HG02571 (cell line): Measurements from ENCODE around the gene TRAPPC2L.
A peak's percentile ranks its signal among the peaks of the same experiment; 100 is the strongest.

Source experiments
- ATAC-seq: cut with Tn5 transposase; IDR thresholded peaks from one replicate; pipeline ENCODE4 v1.9.1; 2021; ENCODE audit warnings: mild to moderate bottlenecking, moderate library complexity; ENCODE audit not compliant: unreplicated experiment

Gene TRAPPC2L

GRCh38 chr16:88856828-88857727 is at the start of gene TRAPPC2L, which contains the start of gene GALNS:
Gene TRAPPC2L (plus strand): TSS chr16:88857127. CDS start chr16:88857151, 24 bp downstream.
Gene GALNS (minus strand): TSS chr16:88856947. CDS start chr16:88856877, 70 bp downstream.
- ATAC-seq = peak; percentile 77

- ATAC-seq = no peak
These were observed 49.7 kb upstream of the TRAPPC2L start for GRCh38 chr16:88807142-88807625.

- ATAC-seq = no peak
These were observed 49.1 kb upstream of the TRAPPC2L start for GRCh38 chr16:88807626-88808453.

DNA sequence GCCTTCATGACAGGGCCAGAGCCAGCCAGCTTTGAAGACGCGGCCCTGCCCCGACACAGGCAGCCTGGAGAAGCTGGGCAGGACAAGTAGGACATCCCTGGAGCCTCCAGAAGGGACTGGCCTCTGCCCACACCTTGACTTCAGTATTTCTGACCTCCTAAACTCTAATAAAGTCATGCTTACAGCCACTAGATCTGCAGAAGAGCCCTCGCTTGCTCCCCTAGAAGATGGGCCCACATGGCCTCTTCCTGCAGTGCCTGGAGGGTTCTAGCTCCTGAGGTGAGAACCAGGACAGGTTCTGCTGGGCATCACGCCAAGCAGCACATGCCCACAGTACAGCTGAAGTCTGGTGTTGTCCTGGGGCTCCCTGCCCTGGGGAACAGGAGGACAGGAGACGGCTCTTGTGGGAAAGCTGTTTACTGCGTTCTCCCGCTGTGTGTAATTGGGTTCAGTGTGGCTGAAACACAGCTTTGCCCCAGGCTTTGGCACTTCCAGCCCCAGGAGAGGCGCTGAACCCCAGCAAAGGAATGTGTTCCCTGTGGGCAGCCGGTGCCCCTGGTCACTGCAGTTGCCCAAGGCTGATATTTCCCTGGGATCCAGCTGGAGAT is 47.8 kb upstream of the TRAPPC2L start:
- ATAC-seq = no peak

- no peak for ATAC-seq
These were observed 47.2 kb upstream of the TRAPPC2L start for GRCh38 chr16:88809676-88810165.

DNA sequence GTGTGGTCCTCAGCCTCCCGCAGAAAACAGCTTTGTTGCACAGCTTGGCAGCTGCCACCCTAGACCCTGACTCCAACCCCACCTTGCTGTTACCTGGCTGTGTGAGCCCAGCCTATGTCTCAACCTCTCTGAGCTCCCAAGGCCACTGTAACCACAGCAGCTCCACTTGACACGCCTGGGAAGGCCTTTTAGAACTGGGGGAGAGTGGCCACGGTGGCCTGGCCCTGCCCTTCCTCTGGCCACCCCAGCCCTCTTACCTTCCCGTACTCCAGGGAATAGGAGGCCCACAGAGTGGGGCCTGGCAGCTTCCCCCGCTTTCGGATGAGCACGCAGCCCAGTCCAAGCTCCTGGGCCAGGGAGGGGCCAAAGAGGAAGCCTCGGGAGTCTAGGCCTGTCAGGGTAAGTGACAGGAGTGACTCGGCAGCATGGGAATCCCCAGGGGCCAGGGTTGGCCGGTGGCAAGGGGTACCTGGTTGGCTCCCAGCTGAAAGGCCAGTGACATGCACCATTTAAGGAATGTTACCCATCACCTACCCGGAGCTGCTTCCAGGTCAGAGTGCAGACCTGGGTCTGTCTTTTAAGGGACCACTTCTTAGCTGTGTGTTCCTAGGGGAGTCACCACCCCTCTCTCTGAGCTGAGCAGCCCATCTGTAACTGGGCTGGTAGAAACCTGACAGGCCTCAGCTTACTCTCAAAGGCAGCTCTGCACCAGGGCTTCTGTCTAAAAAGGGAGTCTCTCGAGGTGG is 46.6 kb upstream of the TRAPPC2L start:
- no peak for ATAC-seq

DNA sequence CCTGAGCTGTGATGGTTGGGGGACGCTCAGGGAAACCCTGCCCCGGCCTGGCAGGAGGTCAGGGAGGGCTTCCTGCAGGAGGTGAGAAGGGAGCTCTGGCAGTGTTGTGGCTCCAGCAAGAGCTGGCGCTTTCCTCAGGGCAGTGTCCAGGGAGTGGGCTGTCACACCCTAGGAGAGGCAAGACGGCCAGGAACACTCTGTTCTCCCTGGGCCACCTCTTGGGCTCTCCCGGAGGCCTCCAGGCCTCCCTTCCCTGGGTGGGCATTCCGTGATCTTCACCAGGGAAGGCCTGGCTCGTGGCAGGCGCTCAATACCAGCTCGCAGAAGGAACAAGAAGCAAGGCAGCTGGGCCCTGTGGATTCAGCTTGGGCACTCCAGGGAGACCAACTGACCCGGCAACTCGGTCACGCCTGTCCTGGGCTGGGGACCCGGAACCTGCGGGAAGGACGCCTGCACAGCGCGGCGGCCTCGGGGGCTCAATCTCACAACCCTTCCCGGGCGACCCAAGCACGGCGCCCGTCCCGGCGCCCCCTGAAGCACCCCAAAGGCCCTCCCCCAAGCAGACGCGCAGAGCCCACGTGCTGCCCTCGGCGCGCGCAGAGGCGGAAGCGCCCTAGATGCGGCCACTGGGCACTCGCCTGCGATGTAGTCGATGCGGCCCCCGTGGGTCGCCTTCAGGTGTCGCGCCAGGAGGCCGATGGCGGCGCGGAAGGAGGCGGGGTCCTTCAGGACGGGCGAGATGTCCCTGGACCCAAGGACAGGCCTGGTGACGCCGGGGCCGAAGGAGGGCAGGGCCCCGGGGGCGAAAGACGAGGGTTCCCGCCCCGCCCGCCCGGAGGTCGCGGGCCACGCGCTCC is 45.8 kb upstream of the TRAPPC2L start:
- ATAC-seq = peak; percentile 41

DNA sequence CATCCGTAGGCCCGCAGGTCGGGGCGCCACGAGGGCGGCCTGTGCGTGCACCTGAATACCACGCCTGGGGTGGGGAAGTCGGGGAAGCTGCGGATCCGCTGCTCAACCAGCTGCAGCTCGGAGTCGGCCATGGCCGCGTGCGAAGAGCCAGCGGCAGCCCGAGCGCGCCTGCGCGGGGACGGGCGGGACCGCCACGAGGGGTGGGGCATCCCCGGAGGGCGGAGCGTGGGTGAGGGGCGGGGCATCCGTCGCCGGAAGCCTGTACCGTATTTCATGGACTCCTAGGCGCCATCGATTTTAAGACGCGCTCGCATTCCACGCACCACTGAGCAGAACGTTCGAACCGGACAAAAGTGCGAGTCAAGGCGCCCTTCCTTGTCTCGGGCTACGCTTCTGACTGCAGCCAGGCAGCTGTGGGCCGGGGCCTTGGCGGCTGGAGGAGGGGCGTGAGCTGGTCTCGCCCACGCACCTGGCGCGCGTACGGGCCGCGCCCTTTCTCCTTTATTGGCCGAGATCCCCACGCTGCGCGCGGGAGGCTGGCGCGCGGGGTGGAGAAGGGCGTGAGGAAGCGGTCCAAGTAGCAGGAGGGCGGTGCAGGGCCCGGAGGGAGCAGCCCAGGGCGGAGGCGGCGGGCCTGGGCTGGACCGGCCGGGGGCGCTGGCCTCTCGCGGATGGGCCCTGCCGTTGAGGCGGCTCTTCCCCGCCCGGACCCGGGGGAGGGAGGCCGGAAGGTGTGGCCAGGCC is 45.0 kb upstream of the TRAPPC2L start, which contains the start of gene APRT:
Gene APRT (minus strand): TSS at position 160 of the 744 bp plus-strand sequence. CDS start 29 bp downstream, at position 131.
- peak; percentile 53 for ATAC-seq

DNA sequence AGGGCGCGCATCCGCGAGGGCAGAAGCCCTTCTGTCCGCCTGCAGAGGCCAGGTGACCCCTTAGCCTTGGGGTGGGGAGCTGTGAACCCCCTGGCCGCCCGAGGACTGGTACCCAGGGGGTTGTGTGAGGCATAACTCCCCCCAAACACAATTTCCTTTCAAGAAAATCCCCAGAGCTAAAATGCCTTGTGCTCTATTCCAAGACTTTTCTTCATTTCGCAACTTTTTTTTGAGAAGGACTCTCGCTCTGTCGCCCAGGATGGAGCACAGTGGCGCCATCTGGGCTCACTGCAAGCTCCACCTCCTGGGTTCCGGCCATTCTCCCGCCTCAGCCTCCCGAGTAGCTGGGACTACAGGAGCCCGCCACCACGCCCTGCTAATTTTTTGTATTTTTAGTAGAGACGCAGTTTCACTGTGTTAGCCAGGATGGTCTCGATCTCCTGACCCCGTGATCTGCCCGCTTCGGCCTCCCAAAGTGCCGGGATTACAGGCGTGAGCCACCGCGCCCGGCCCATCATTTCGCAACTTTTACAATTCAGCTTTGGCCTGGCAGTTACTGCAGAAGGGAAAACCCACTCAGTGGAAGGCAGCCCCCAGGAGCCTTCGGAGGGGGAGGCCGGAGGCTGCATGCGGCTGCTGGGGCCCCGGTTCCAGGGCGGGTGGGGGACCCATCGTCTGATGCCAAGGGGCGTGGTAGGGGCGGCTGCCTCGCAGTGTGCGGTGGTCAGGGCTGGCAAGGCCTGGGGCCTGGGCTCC is 44.2 kb upstream of the TRAPPC2L start:
- ATAC-seq = no peak

- ATAC-seq = no peak
These were observed 43.4 kb upstream of the TRAPPC2L start for GRCh38 chr16:88813269-88814143.

DNA sequence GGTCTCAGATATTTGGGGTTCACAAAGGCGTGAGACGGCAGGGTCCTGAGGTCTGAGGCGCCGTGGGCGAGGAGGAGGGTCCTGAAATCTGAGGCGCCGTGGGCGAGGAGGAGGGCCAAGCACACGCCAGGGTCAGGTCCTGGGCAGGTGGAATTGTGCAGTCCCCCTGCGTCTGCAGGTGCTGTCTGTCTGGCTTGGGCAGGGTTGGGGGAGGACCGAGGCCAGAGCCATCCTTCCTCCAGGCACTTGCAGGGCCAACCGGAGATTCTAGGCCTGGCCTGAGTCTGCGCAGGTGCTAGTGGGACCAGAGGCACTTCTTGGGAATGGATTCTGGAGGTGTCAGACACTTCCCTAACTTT is 42.8 kb upstream of the TRAPPC2L start:
- ATAC-seq = no peak

- ATAC-seq = no peak
These were observed 41.7 kb upstream of the TRAPPC2L start for GRCh38 chr16:88815227-88815626.

- ATAC-seq = no peak
These were observed 40.9 kb upstream of the TRAPPC2L start for GRCh38 chr16:88815901-88816589.

DNA sequence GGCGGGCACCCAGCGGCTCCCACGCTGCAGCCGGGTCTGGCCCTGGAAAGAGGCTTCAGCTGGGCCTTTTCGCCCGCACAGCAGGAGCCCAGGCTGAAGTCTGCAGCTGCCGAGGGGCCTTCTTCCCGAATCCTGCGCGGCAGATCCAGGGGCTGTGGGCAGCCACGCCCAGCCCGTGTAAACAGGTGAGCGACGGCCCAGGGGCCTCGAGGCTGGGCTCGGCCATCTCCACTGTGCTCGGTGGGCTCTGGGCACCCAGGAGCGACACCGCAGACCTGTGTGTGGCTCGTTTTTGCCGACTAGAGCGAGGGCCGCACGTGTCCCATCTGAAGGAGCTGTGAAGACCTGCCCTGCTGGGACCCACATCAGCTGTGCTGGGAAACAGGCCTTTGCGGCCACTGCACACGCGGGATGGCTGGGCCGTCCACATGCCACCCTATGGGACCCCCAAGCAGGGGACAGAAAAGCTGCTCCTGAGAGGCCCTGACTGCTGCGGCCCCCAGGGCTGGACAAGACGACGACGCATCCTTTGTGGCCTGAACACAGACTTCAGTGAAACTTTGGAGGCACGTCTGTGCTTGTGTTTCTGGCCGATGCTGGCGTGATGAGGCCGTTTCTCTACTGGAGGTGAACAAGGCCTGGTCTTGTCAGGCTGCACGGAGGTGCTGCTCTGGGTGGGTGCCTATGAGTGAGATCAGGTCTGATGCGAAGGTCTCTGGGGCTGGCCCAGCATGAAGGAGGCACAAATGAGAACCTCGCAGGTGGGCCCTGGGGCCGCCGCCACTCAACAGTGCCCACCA is 40.0 kb upstream of the TRAPPC2L start:
- ATAC-seq = no peak

DNA sequence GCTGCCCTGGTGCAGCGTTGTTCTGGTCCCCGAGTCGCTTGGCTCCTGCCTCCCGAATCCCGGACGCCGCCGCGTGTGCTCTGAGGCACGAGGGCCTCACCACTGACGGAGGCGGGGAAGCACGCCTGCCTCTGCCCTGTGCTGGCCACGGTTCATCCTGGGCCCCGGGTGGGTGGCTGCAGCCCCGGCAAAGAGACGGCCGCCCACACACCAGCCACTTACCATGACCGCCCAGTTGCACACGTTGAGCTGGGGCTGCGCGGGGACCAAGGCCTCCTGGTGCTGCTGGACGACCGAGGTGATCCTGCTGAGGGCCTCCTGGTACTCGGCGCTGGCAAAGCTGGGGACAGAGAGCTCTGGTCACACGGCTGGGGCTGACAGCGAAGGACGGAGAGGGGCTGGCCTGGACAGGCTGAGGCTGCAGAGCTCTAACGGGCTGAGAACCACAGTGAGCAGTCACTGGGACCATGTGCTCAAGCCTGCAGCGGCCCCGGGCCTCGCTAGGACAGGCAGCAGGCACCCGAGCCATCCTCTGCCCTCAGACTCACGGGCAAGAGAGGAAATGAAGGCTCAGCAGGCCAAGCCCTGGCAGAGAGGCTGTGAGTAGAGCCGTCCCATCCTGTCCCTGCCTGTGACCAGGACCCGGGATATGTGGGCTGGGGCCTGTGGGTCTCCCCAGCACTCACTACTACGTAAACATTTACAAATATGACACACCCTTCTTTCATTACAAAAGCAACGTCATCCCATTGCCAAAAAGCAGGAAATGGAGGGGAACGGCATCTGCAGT is 38.9 kb upstream of the TRAPPC2L start:
- ATAC-seq = no peak
